HFFc6 (cell line): ENCODE measurements around the gene WFS1. TPM values are rescaled to one million over a fixed set of nuclear protein-coding genes. Genes with fewer than 3 reads are reported as not detected.

ENCODE experiments used
- DNase-seq: peaks from one replicate; pipeline ENCODE4 v3.0.0-alpha.2; 2018
- H3K27ac Mint-ChIP-seq: 2 replicates; pipeline ENCODE4 v1.8.0; 2020; ENCODE audit warnings: mild to moderate bottlenecking, mixed read lengths
- H3K27me3 Mint-ChIP-seq: 2 replicates; pipeline ENCODE4 v1.8.0; 2021; ENCODE audit warnings: mild to moderate bottlenecking, moderate library complexity, mixed read lengths; ENCODE audit not compliant: insufficient read depth
- H3K36me3 Mint-ChIP-seq: 2 replicates; pipeline ENCODE4 v1.8.0; 2021; ENCODE audit warnings: low read depth, mixed read lengths
- H3K4me1 Mint-ChIP-seq: 2 replicates; pipeline ENCODE4 v1.8.0; 2020; ENCODE audit warnings: low read depth, mixed read lengths
- H3K4me3 Mint-ChIP-seq: 2 replicates; pipeline ENCODE4 v1.8.0; 2020; ENCODE audit warnings: mild to moderate bottlenecking, moderate library complexity, mixed read lengths
- H3K9me3 Mint-ChIP-seq: 2 replicates; pipeline ENCODE4 v1.8.0; 2020; ENCODE audit warnings: mild to moderate bottlenecking, mixed read lengths
- CTCF ChIP-seq: fragments of 200-600 bp; sonication (generic); IDR thresholded peaks from 2 replicates; pipeline ENCODE4 v1.5.0; 2021; ENCODE audit warnings: antibody characterized with exemption, mild to moderate bottlenecking
- total RNA-seq, 6 experiments: library from RNA; stranded (reverse); fragmentation: NEBNext Ultra II Directional; extraction: Animal tissue kit (Norgen Biotek cat#: 25700); gene quantifications; 2 replicates in 1 of 6; 3 replicates in 5 of 6; pipeline ENCODE4 v1.2.3, GENCODE V29; 2021

The WFS1 gene
- total RNA-seq, 6 experiments from 2014 or later: 47.3 to 72.1 (median 56.0) TPM

- Mint-ChIP-seq H3K4me1 (peaks cover 51% of the 10 kb centered on the region), H3K27me3 (no peaks in the 10 kb centered on the region; the same call in 1 of the 2 replicates), H3K4me3 (peak overlapping the region; percentile 59), H3K9me3 (no peaks in the 10 kb centered on the region), H3K27ac (peak overlapping the region; percentile 84), H3K36me3 (no peaks in the 10 kb centered on the region)
- peak; percentile 50 for DNase-seq
- no peak for TF ChIP-seq CTCF
Observed at GRCh38 chr4:6273661-6273990, 4.0 kb downstream of the WFS1 start.

GRCh38 chr4:6275351-6275750 lies 5.7 kb downstream of the WFS1 start:
- Mint-ChIP-seq H3K27me3 (no peaks in the 10 kb centered on the region; the same call in 1 of the 2 replicates), H3K36me3 (no peaks in the 10 kb centered on the region), H3K4me1 (peaks cover 44% of the 10 kb centered on the region), H3K9me3 (no peaks in the 10 kb centered on the region), H3K4me3 (no peak overlapping the region), H3K27ac (no peak overlapping the region)
- TF ChIP-seq CTCF: no peak
- DNase-seq: no peak

GRCh38 chr4:6275898-6276806 lies 6.5 kb downstream of the WFS1 start:
- H3K4me1 Mint-ChIP-seq: peaks cover 36% of the 10 kb centered on the region
- TF ChIP-seq CTCF: no peak
- DNase-seq: no peak
- no peaks in the 10 kb centered on the region; the same call in 1 of the 2 replicates for H3K27me3 Mint-ChIP-seq
- H3K27ac Mint-ChIP-seq: no peak overlapping the region
- no peaks in the 10 kb centered on the region for H3K36me3 Mint-ChIP-seq
- no peak overlapping the region for H3K4me3 Mint-ChIP-seq
- no peaks in the 10 kb centered on the region for H3K9me3 Mint-ChIP-seq

- Mint-ChIP-seq H3K9me3 (no peaks in the 10 kb centered on the region), H3K27me3 (no peaks in the 10 kb centered on the region; the same call in 1 of the 2 replicates), H3K36me3 (no peaks in the 10 kb centered on the region), H3K4me1 (peaks cover 29% of the 10 kb centered on the region), H3K4me3 (no peak overlapping the region), H3K27ac (no peak overlapping the region)
- DNase-seq: no peak
- no peak for TF ChIP-seq CTCF
Observed at GRCh38 chr4:6277139-6277802, 7.6 kb downstream of the WFS1 start.

GRCh38 chr4:6277935-6278800 lies 8.5 kb downstream of the WFS1 start:
- Mint-ChIP-seq H3K27me3 (no peaks in the 10 kb centered on the region; the same call in 1 of the 2 replicates), H3K4me1 (peaks cover 25% of the 10 kb centered on the region), H3K36me3 (no peaks in the 10 kb centered on the region), H3K9me3 (no peaks in the 10 kb centered on the region), H3K4me3 (no peak overlapping the region), H3K27ac (no peak overlapping the region)
- no peak for DNase-seq
- no peak for TF ChIP-seq CTCF
